Measurements from ENCODE around the gene KRT34. TPM values are rescaled to one million over a fixed set of nuclear protein-coding genes. Genes with fewer than 3 reads are reported as not detected.

The KRT34 gene
- total and polyA plus RNA-seq, 7 donors: not detected

- no peak overlapping the region for H3K4me3 ChIP-seq
- TF ChIP-seq POLR2AphosphoS5 (IDR thresholded peaks at IDR 0.05): no peak
- no peak for TF ChIP-seq EP300 (IDR thresholded peaks at IDR 0.05)
- no peak for TF ChIP-seq CTCF (IDR thresholded peaks at IDR 0.05)
- TF ChIP-seq POLR2A (IDR thresholded peaks at IDR 0.05): no peak
- no peak overlapping the region for H3K27ac ChIP-seq
- no peak for DNase-seq
- H3K9me3 ChIP-seq: no peaks in the 10 kb centered on the region
- intact Hi-C loops (cut with DNase I): no loop called here
- H3K27me3 ChIP-seq: no peaks in the 10 kb centered on the region
- H3K36me3 ChIP-seq: no peaks in the 10 kb centered on the region
- 83 to 85% methylated on average over 3 of the region's 3 CpGs for WGBS, 2 donors
- H3K4me1 ChIP-seq: no peaks in the 10 kb centered on the region
These were observed 39.1 kb downstream of the KRT34 start for GRCh38 chr17:41343029-41343428.

DNA sequence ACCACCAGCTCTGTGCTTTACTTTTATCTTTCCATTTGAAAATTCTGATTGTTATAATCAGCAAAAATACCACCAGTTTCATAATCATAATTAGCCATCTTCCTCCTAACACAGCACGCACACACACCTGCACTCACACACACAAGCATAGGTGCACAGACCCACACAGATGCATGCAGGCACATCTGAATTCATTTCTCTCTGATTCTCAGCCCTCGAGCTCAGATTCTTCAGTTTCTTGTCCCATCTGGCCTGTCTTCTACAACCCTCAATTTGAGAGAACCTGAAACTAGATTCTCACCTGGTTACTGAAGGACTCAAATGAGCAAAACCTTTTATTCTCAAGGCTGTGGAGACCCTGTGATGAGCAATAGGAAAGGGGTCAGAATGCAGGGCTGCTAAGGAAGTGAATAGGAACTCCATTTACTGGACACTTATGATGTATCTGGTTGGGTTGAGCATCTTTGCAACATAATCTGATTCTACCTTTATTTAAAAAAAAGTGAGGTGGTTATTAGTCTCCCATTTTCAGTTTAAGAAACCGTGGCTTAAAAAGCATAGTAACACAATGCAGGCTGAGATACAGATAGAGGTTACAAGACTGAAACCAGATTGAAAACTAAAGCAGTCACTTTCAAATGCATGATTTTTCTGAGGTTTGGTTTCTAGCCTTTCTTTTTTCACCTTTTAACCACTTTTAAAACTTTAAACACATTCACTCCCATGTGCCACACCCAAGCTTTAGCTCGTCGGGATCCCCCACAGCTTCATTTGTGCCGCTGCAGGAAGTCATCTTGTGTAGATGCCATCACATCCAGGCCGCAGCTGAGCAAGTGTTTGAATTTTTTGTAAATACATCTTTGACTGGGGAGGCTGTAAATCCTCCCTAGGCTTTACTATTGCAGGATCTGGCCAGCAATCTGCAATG is 40.9 kb downstream of the KRT34 start:
- no peak for DNase-seq
- 64 to 75% methylated on average over 7 of the region's 7 CpGs for WGBS, 2 donors
- Histone ChIP-seq H3K36me3 (no peaks in the 10 kb centered on the region), H3K4me3 (no peak overlapping the region), H3K27ac (no peak overlapping the region), H3K4me1 (no peaks in the 10 kb centered on the region), H3K27me3 (no peaks in the 10 kb centered on the region), H3K9me3 (no peaks in the 10 kb centered on the region)
- TF ChIP-seq CTCF (IDR thresholded peaks at IDR 0.05): no peak
- no peak for TF ChIP-seq POLR2AphosphoS5 (IDR thresholded peaks at IDR 0.05)
- TF ChIP-seq POLR2A (IDR thresholded peaks at IDR 0.05): no peak
- TF ChIP-seq EP300 (IDR thresholded peaks at IDR 0.05): no peak
- intact Hi-C loops (cut with DNase I): no loop called here

DNA sequence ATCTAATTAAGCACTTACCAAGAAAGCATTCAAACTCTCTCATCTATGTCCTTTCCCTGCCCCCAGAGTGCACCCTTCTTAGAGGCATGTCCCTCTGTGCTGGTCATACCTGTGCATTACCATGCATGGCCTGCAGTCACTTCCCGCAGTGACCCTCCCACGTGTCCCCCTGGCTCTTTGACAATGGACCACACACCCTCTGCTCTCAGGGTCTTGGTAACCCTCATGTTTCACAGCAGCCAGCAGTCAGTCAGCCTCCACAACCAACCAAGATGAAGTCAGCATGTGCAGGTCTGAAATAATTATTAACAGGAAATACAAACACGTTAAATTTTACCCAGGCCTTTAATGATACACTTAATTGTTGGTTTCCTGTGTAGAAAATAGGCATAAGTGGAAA is 41.6 kb downstream of the KRT34 start:
- WGBS, 2 donors: 61 to 64% methylated on average over 3 of the region's 3 CpGs
- no peak for DNase-seq
- H3K27me3 ChIP-seq: no peaks in the 10 kb centered on the region

DNA sequence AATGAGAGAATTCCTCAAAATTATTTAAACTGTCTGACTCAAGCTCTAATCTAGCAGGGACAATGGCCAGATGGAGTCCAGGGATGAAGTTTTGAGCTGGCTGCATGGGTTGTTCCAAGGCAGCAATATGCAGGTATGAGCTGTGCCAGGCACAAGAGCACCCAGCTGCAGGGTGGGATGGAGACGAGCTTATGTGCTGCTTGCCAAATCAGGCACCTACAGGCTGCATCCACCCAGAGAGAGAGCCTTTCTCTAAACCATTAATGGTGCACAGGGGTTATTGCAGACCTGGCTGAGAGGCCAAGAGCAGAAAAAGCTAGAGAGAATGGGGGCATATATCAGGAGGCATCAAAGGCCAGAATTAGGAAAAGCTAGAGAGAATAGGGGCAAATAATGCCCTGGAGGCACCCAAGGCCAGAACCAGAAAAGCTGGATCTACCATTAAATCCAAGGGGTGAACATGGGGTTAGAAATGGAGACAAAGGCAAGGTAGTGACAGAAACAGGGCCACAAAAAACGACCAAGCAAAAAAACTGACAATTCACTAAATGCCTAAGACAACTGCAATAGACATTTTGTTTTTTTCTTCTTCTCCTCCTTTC is 42.4 kb downstream of the KRT34 start:
- Histone ChIP-seq H3K36me3 (no peaks in the 10 kb centered on the region), H3K27me3 (no peaks in the 10 kb centered on the region), H3K4me1 (no peaks in the 10 kb centered on the region), H3K4me3 (no peak overlapping the region), H3K9me3 (no peaks in the 10 kb centered on the region), H3K27ac (no peak overlapping the region)
- TF ChIP-seq EP300 (IDR thresholded peaks at IDR 0.05): no peak
- no peak for TF ChIP-seq POLR2AphosphoS5 (IDR thresholded peaks at IDR 0.05)
- 63 to 64% methylated on average over 2 of the region's 2 CpGs for WGBS, 2 donors
- intact Hi-C loops (cut with DNase I): no loop called here
- no peak for DNase-seq

More for the DNA sequence above, 41.6 kb downstream of the KRT34 start:
- Histone ChIP-seq H3K4me3 (no peak overlapping the region), H3K36me3 (no peaks in the 10 kb centered on the region), H3K9me3 (no peaks in the 10 kb centered on the region), H3K27ac (no peak overlapping the region), H3K4me1 (no peaks in the 10 kb centered on the region)
- intact Hi-C loops (cut with DNase I): no loop called here
- TF ChIP-seq POLR2A (IDR thresholded peaks at IDR 0.05) (no peak), POLR2AphosphoS5 (IDR thresholded peaks at IDR 0.05) (no peak), EP300 (IDR thresholded peaks at IDR 0.05) (no peak), CTCF (IDR thresholded peaks at IDR 0.05) (no peak)

- H3K27ac ChIP-seq: no peak overlapping the region
- no peaks in the 10 kb centered on the region for H3K9me3 ChIP-seq
- intact Hi-C loops (cut with DNase I): no loop called here
- WGBS, 2 donors: 43 to 46% methylated on average over 5 of the region's 5 CpGs
- no peaks in the 10 kb centered on the region for H3K27me3 ChIP-seq
- H3K4me3 ChIP-seq: no peak overlapping the region
- H3K36me3 ChIP-seq: no peaks in the 10 kb centered on the region
- TF ChIP-seq CTCF (IDR thresholded peaks at IDR 0.05): no peak
- TF ChIP-seq POLR2AphosphoS5 (IDR thresholded peaks at IDR 0.05): no peak
- no peak for TF ChIP-seq POLR2A (IDR thresholded peaks at IDR 0.05)
- TF ChIP-seq EP300 (IDR thresholded peaks at IDR 0.05): no peak
- no peak for DNase-seq
- H3K4me1 ChIP-seq: no peaks in the 10 kb centered on the region
These were observed 43.1 kb downstream of the KRT34 start for GRCh38 chr17:41338961-41339485.
